Measurements from ENCODE around the gene TMPRSS12.
A peak's percentile ranks its signal among the peaks of the same experiment; 100 is the strongest.
"Not testable (repeated sequence)": the region's sequence is repeated elsewhere in the genome, so short reads cannot be mapped to it uniquely, and the experiment has no call there.

TMPRSS12 gene

GRCh38 chr12:50855679-50856078 is 13.0 kb downstream of the TMPRSS12 start:
- not testable (repeated sequence) for DNase-seq (ENCODE audit: low read depth, low spot score)

GRCh38 chr12:50859621-50860310 is 17.0 kb downstream of the TMPRSS12 start:
- no peak for DNase-seq (ENCODE audit: low read depth, low spot score)

GRCh38 chr12:50862316-50862715 is 19.6 kb downstream of the TMPRSS12 start:
- no peak for DNase-seq (ENCODE audit: low read depth, low spot score)

GRCh38 chr12:50865266-50865665 is 22.5 kb downstream of the TMPRSS12 start:
- no peak for DNase-seq (ENCODE audit: low read depth, low spot score)

- not testable (repeated sequence) for DNase-seq (ENCODE audit: low read depth, low spot score)
Measured at GRCh38 chr12:50868881-50869280, 26.2 kb downstream of the TMPRSS12 start.

- no peak for DNase-seq (ENCODE audit: low read depth, low spot score)
Measured at GRCh38 chr12:50882563-50882962, 39.8 kb downstream of the TMPRSS12 start.

GRCh38 chr12:50887191-50887590 is 44.5 kb downstream of the TMPRSS12 start:
- no peak for DNase-seq (ENCODE audit: low read depth, low spot score)

GRCh38 chr12:50888666-50889065 is 45.9 kb downstream of the TMPRSS12 start:
- no peak for DNase-seq (ENCODE audit: low read depth, low spot score)

- DNase-seq (ENCODE audit: low read depth, low spot score) = no peak
Measured at GRCh38 chr12:50894241-50894640, 51.5 kb downstream of the TMPRSS12 start.

- no peak for DNase-seq (ENCODE audit: low read depth, low spot score)
Measured at GRCh38 chr12:50901685-50902113, 59.0 kb downstream of the TMPRSS12 start.

- DNase-seq (ENCODE audit: low read depth, low spot score) = not testable (repeated sequence)
Measured at GRCh38 chr12:50908479-50908878, 65.8 kb downstream of the TMPRSS12 start.

GRCh38 chr12:50912361-50912760 is 69.6 kb downstream of the TMPRSS12 start:
- DNase-seq (ENCODE audit: low read depth, low spot score) = not testable (repeated sequence)

- DNase-seq (ENCODE audit: low read depth, low spot score) = no peak
Measured at GRCh38 chr12:50913224-50913623, 70.5 kb downstream of the TMPRSS12 start.

- no peak for DNase-seq (ENCODE audit: low read depth, low spot score)
Measured at GRCh38 chr12:50914872-50915484, 72.3 kb downstream of the TMPRSS12 start.

- no peak for DNase-seq (ENCODE audit: low read depth, low spot score)
Measured at GRCh38 chr12:50916292-50916691, 73.6 kb downstream of the TMPRSS12 start.

GRCh38 chr12:50918584-50919316 is 76.0 kb downstream of the TMPRSS12 start:
- DNase-seq (ENCODE audit: low read depth, low spot score) = no peak

GRCh38 chr12:50922820-50923219 is 80.1 kb downstream of the TMPRSS12 start:
- no peak for DNase-seq (ENCODE audit: low read depth, low spot score)

GRCh38 chr12:50923361-50924130 is 80.8 kb downstream of the TMPRSS12 start:
- no peak for DNase-seq (ENCODE audit: low read depth, low spot score)

- DNase-seq (ENCODE audit: low read depth, low spot score) = no peak
Measured at GRCh38 chr12:50924131-50924438, 81.4 kb downstream of the TMPRSS12 start.

GRCh38 chr12:50924439-50925341 is 82.0 kb downstream of the TMPRSS12 start:
- peak; percentile 71 for DNase-seq (ENCODE audit: low read depth, low spot score)

GRCh38 chr12:50925342-50925651 is 82.6 kb downstream of the TMPRSS12 start:
- DNase-seq (ENCODE audit: low read depth, low spot score) = no peak
